HG02610 (cell line): Measurements from ENCODE around the gene MUC6.

Source experiments
- ATAC-seq: cut with Tn5 transposase; IDR thresholded peaks from one replicate; pipeline ENCODE4 v1.9.1; 2021; ENCODE audit warnings: mild to moderate bottlenecking, moderate library complexity; ENCODE audit not compliant: unreplicated experiment

Gene MUC6

GRCh38 chr11:1009991-1010390, 26.5 kb downstream of the MUC6 start:
- no peak for ATAC-seq

- no peak for ATAC-seq
These were observed 27.1 kb downstream of the MUC6 start for GRCh38 chr11:1009371-1009770.

- no peak for ATAC-seq
These were observed 27.7 kb downstream of the MUC6 start for GRCh38 chr11:1008803-1009145.

GRCh38 chr11:1008001-1008802, 28.3 kb downstream of the MUC6 start:
- no peak for ATAC-seq

- no peak for ATAC-seq
These were observed 29.2 kb downstream of the MUC6 start for GRCh38 chr11:1007279-1007678.

- no peak for ATAC-seq
These were observed 29.8 kb downstream of the MUC6 start for GRCh38 chr11:1006762-1007161.

GRCh38 chr11:1005928-1006327, 30.6 kb downstream of the MUC6 start:
- no peak for ATAC-seq

GRCh38 chr11:1003159-1003558, 33.4 kb downstream of the MUC6 start:
- ATAC-seq, result no peak

- ATAC-seq, result no peak
These were observed 34.0 kb downstream of the MUC6 start for GRCh38 chr11:1002406-1002984.

GRCh38 chr11:1001617-1002405, 34.7 kb downstream of the MUC6 start:
- no peak for ATAC-seq

GRCh38 chr11:1000357-1001278, 35.9 kb downstream of the MUC6 start:
- ATAC-seq, result no peak

- ATAC-seq, result no peak
These were observed 37.5 kb downstream of the MUC6 start for GRCh38 chr11:999009-999408.

GRCh38 chr11:997907-998306, 38.6 kb downstream of the MUC6 start:
- ATAC-seq, result no peak

GRCh38 chr11:996681-997080, 39.8 kb downstream of the MUC6 start:
- no peak for ATAC-seq

- no peak for ATAC-seq
These were observed 40.6 kb downstream of the MUC6 start for GRCh38 chr11:995752-996420.

GRCh38 chr11:995044-995751, 41.3 kb downstream of the MUC6 start:
- no peak for ATAC-seq

GRCh38 chr11:993632-994167, 42.8 kb downstream of the MUC6 start:
- ATAC-seq, result no peak

GRCh38 chr11:992577-992976, 43.9 kb downstream of the MUC6 start:
- ATAC-seq, result no peak

GRCh38 chr11:991711-992307, 44.7 kb downstream of the MUC6 start:
- no peak for ATAC-seq
